Neural cell (in vitro differentiated cells): ENCODE results near the gene CYP4X1. TPM values are rescaled to one million over a fixed set of nuclear protein-coding genes. Genes with fewer than 3 reads are reported as not detected.

ENCODE experiments used
- H2AFZ ChIP-seq: fragments of 200-600, 300-800 bp; sonication (generic), shearing (Covaris generic); 2 replicates; pipeline ENCODE4 v1.6.0; 2014; ENCODE audit warnings: low read depth, mild to moderate bottlenecking, antibody characterized with exemption, low read length, moderate library complexity
- H3F3A ChIP-seq: fragments of 200-600 bp; shearing (Covaris generic); 2 replicates; pipeline ENCODE4 v1.6.1; 2016; ENCODE audit warnings: mild to moderate bottlenecking, moderate library complexity, mixed read lengths, antibody characterized with exemption, low read length; ENCODE audit not compliant: insufficient read depth, poor library complexity, severe bottlenecking
- H3K27ac ChIP-seq: fragments of 200-600, 300-800 bp; sonication (generic), shearing (Covaris generic); 2 replicates; pipeline ENCODE4 v1.5.1; 2014; ENCODE audit warnings: mild to moderate bottlenecking, low read length, moderate library complexity
- H3K27me3 ChIP-seq: fragments of 300-800, 200-600 bp; sonication (generic), shearing (Covaris generic); 2 replicates; pipeline ENCODE4 v1.6.0; 2014; ENCODE audit warnings: mild to moderate bottlenecking, low read depth, low read length, moderate library complexity; ENCODE audit not compliant: insufficient read depth
- H3K36me3 ChIP-seq: fragments of 300-800, 200-600 bp; sonication (generic), shearing (Covaris generic); 2 replicates; pipeline ENCODE4 v1.5.1; 2014; ENCODE audit warnings: mild to moderate bottlenecking, antibody characterized with exemption, low read length, moderate library complexity; ENCODE audit not compliant: insufficient read depth
- H3K4me2 ChIP-seq: fragments of 300-800, 200-600 bp; sonication (generic), shearing (Covaris generic); 2 replicates; pipeline ENCODE4 v1.6.0; 2014; ENCODE audit warnings: mild to moderate bottlenecking, low read length
- H3K4me3 ChIP-seq: fragments of 300-800, 200-600 bp; sonication (generic), shearing (Covaris generic); 2 replicates; pipeline ENCODE4 v1.5.1; 2014; ENCODE audit warnings: mild to moderate bottlenecking, low read length, moderate library complexity
- H3K79me2 ChIP-seq: fragments of 200-600 bp; shearing (Covaris generic); replicated peaks from 2 replicates; pipeline ENCODE4 v1.6.0; 2014; ENCODE audit warnings: mild to moderate bottlenecking, low read length, moderate library complexity; ENCODE audit not compliant: insufficient read depth
- H3K9ac ChIP-seq: fragments of 300-800, 200-600 bp; sonication (generic), shearing (Covaris generic); 2 replicates; pipeline ENCODE4 v1.6.1; 2016; ENCODE audit warnings: mild to moderate bottlenecking, low read length, mixed read lengths
- H3K9me2 ChIP-seq: fragments of 200-600 bp; shearing (Covaris generic); 2 replicates; pipeline ENCODE4 v1.6.1; 2016; ENCODE audit warnings: mild to moderate bottlenecking, low read length, mixed read lengths; ENCODE audit not compliant: insufficient read depth
- H3K9me3 ChIP-seq: fragments of 200-600, 300-800 bp; sonication (generic), shearing (Covaris generic); 2 replicates; pipeline ENCODE4 v1.6.1; 2016; ENCODE audit warnings: mild to moderate bottlenecking, mixed run types, low read length, moderate library complexity, mixed read lengths
- H4K20me1 ChIP-seq: fragments of 200-600 bp; shearing (Covaris generic); 2 replicates; pipeline ENCODE4 v1.6.1; 2016; ENCODE audit warnings: mild to moderate bottlenecking, mixed run types; ENCODE audit not compliant: insufficient read depth
- EP300 ChIP-seq: fragments of 450-650 bp; conservative IDR thresholded peaks from 2 replicates; pipeline ENCODE4 v1.6.1; 2014; ENCODE audit warnings: antibody characterized with exemption, mild to moderate bottlenecking, moderate library complexity; ENCODE audit not compliant: poor library complexity, severe bottlenecking
- EZH2 ChIP-seq: fragments of 200-600, 300-800 bp; shearing (Covaris generic), sonication (generic); IDR thresholded peaks from 2 replicates; pipeline ENCODE4 v1.6.1; 2014; ENCODE audit warnings: antibody characterized with exemption, low read length, borderline replicate concordance, mild to moderate bottlenecking; ENCODE audit not compliant: insufficient read depth, poor library complexity, severe bottlenecking
- MXI1 ChIP-seq: fragments of 450-650 bp; conservative IDR thresholded peaks from 2 replicates; pipeline ENCODE4 v1.6.1; 2014; ENCODE audit warnings: antibody characterized with exemption, mild to moderate bottlenecking; ENCODE audit not compliant: poor library complexity, severe bottlenecking
- POLR2AphosphoS5 ChIP-seq: IDR thresholded peaks from 2 replicates; pipeline ENCODE4 v1.6.1; 2012
- RAD21 ChIP-seq: fragments of 450-650 bp; conservative IDR thresholded peaks from 2 replicates; pipeline ENCODE4 v1.6.1; 2014; ENCODE audit warnings: antibody characterized with exemption, mild to moderate bottlenecking, moderate library complexity
- REST ChIP-seq: IDR thresholded peaks from 2 replicates; pipeline ENCODE4 v1.6.1; 2012; ENCODE audit warnings: borderline replicate concordance
- SMC3 ChIP-seq: fragments of 450-650 bp; conservative IDR thresholded peaks from 2 replicates; pipeline ENCODE4 v1.6.1; 2014; ENCODE audit warnings: antibody characterized with exemption, mild to moderate bottlenecking, moderate library complexity; ENCODE audit not compliant: poor library complexity
- TAF1 ChIP-seq: IDR thresholded peaks from 2 replicates; pipeline ENCODE4 v1.6.1; 2012; ENCODE audit warnings: low read depth
- polyA minus RNA-seq: library from RNA; depleted of rRNA, polyadenylated mRNA; stranded (reverse); fragments of >200 nt; gene quantifications from 2 replicates; pipeline ENCODE4 v1.2.3, GENCODE V29; 2014
- polyA plus RNA-seq: library from polyadenylated mRNA; depleted of rRNA; stranded (reverse); fragments of >200 nt; gene quantifications from 2 replicates; pipeline ENCODE4 v1.2.3, GENCODE V29; 2014
- TF ChIP-seq, protein P1 (sequence below): fragments of 450-650 bp; IDR thresholded peaks from 2 replicates; pipeline ENCODE4 v1.5.1; 2014; ENCODE audit warnings: antibody characterized with exemption, mild to moderate bottlenecking, moderate library complexity; ENCODE audit not compliant: poor library complexity, severe bottlenecking

CYP4X1 gene
- 20.7 and 22.8 TPM in 2 replicates for polyA plus RNA-seq
- 14.6 and 20.6 TPM in 2 replicates for polyA minus RNA-seq

GRCh38 chr1:47023268-47024140 lies at the start of gene CYP4X1:
CYP4X1 (plus strand) TSS chr1:47023669; CDS start chr1:47023818, 149 bp downstream.
- H4K20me1 ChIP-seq = no peaks in the 10 kb centered on the region
- H3K9me2 ChIP-seq = no peaks in the 10 kb centered on the region
- TF ChIP-seq POLR2AphosphoS5 (peak; percentile 27), SMC3 (no peak), TAF1 (no peak), EZH2 (no peak), REST (peak; percentile 57), EP300 (peak; percentile 10), MXI1 (peak; percentile 28), RAD21 (no peak)
- TF ChIP-seq, protein P1, sequence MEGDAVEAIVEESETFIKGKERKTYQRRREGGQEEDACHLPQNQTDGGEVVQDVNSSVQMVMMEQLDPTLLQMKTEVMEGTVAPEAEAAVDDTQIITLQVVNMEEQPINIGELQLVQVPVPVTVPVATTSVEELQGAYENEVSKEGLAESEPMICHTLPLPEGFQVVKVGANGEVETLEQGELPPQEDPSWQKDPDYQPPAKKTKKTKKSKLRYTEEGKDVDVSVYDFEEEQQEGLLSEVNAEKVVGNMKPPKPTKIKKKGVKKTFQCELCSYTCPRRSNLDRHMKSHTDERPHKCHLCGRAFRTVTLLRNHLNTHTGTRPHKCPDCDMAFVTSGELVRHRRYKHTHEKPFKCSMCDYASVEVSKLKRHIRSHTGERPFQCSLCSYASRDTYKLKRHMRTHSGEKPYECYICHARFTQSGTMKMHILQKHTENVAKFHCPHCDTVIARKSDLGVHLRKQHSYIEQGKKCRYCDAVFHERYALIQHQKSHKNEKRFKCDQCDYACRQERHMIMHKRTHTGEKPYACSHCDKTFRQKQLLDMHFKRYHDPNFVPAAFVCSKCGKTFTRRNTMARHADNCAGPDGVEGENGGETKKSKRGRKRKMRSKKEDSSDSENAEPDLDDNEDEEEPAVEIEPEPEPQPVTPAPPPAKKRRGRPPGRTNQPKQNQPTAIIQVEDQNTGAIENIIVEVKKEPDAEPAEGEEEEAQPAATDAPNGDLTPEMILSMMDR = no peak
- H3K27ac ChIP-seq = peak within 1 kb of the TSS; percentile 68
- H3F3A ChIP-seq = peaks cover 3% of the 10 kb centered on the region
- H3K79me2 ChIP-seq = no peaks in the 10 kb centered on the region
- H3K4me3 ChIP-seq = peak within 1 kb of the TSS; percentile 86
- peak within 1 kb of the TSS; percentile 96 for H2AFZ ChIP-seq
- H3K4me2 ChIP-seq = peak within 1 kb of the TSS; percentile 91
- H3K9ac ChIP-seq = peak within 1 kb of the TSS; percentile 80
- no peaks in the 10 kb centered on the region for H3K27me3 ChIP-seq
- no peaks in the 10 kb centered on the region for H3K36me3 ChIP-seq
- no peaks in the 10 kb centered on the region for H3K9me3 ChIP-seq

GRCh38 chr1:46983166-46983829 lies 40.2 kb upstream of the CYP4X1 start:
- H2AFZ ChIP-seq = no peak overlapping the region
- no peak overlapping the region for H3K4me2 ChIP-seq
- no peak overlapping the region for H3K27ac ChIP-seq
- no peaks in the 10 kb centered on the region for H3K9me2 ChIP-seq
- H3K27me3 ChIP-seq = no peaks in the 10 kb centered on the region
- no peaks in the 10 kb centered on the region for H3K36me3 ChIP-seq
- no peaks in the 10 kb centered on the region for H3F3A ChIP-seq
- H4K20me1 ChIP-seq = no peaks in the 10 kb centered on the region
- H3K9me3 ChIP-seq = no peaks in the 10 kb centered on the region
- H3K4me3 ChIP-seq = no peak overlapping the region
- no peaks in the 10 kb centered on the region for H3K79me2 ChIP-seq
- TF ChIP-seq RAD21 (no peak), SMC3 (no peak), POLR2AphosphoS5 (no peak), REST (no peak), EZH2 (no peak), TAF1 (no peak), MXI1 (no peak), EP300 (no peak)
- TF ChIP-seq, protein P1 = no peak
- no peak overlapping the region for H3K9ac ChIP-seq
